Upper lobe of left lung (tissue), 4 donors: ENCODE data around the gene RNF41.

ENCODE experiments used
- POLR2AphosphoS5 ChIP-seq, 2 donors: sonication (generic); formaldehyde crosslinking; IDR thresholded peaks; one replicate each; pipeline ENCODE4 v1.5.1; 2017; ENCODE audit warnings: antibody characterized with exemption in 2 of 2
- TF ChIP-seq, protein P1 (sequence below), 6 experiments: fragments of 450-650 bp in 4 of 6; fragments of 200-600 bp in 2 of 6; sonication (generic) in 2 of 6; IDR thresholded peaks; one replicate each; pipeline ENCODE4 v1.5.1; 2016 to 2019; ENCODE audit warnings: antibody characterized with exemption in 6 of 6

DNA sequence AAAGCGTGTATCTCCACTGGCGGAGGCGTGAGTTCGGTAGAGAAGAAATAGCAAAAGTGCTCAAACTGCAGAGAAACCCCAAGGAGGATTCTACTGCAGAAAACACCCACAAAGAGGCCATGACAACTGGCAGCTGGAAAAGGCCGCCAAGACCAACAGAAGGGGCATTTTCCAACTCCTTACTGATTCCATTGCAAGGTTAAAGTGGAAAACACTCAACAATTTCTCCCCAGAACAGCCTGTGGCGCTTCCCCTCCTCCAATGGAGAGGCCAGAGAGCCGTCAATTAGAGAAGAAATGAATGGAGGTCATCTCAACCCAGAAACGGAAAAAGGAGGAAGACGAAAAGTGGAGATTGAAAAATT, 37.1 kb upstream of the RNF41 start:
- TF ChIP-seq, protein P1, sequence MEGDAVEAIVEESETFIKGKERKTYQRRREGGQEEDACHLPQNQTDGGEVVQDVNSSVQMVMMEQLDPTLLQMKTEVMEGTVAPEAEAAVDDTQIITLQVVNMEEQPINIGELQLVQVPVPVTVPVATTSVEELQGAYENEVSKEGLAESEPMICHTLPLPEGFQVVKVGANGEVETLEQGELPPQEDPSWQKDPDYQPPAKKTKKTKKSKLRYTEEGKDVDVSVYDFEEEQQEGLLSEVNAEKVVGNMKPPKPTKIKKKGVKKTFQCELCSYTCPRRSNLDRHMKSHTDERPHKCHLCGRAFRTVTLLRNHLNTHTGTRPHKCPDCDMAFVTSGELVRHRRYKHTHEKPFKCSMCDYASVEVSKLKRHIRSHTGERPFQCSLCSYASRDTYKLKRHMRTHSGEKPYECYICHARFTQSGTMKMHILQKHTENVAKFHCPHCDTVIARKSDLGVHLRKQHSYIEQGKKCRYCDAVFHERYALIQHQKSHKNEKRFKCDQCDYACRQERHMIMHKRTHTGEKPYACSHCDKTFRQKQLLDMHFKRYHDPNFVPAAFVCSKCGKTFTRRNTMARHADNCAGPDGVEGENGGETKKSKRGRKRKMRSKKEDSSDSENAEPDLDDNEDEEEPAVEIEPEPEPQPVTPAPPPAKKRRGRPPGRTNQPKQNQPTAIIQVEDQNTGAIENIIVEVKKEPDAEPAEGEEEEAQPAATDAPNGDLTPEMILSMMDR (IDR thresholded peaks at IDR 0.05): no peak
- no peak for TF ChIP-seq POLR2AphosphoS5 (IDR thresholded peaks at IDR 0.05)
